ENCODE results near the gene IFNL1. TPM values are rescaled to one million over a fixed set of nuclear protein-coding genes. Genes with fewer than 3 reads are reported as not detected.
"Not testable (repeated sequence)": the region's sequence is repeated elsewhere in the genome, so short reads cannot be mapped to it uniquely, and the experiment has no call there.

The IFNL1 gene
- total and polyA plus RNA-seq, 2 donors (not counting 1 experiment from before 2014, with no cell fraction given) = not detected

GRCh38 chr19:39339674-39340073, 43.5 kb downstream of the IFNL1 start:
- WGBS (ENCODE audit: insufficient coverage) = 100% methylated on average over 1 of the region's 1 CpG
- ChIA-PET CTCF (no interaction called here), POLR2A (interaction anchor here (0.6 to 1.3 kb wide), 3 partner anchors 54 to 63 kb away, joined by 3 read pairs; no protein-coding TSS in a partner anchor)
- Histone ChIP-seq H2AFZ (ENCODE audit: insufficient read depth, low read depth, low read length, poor library complexity, severe bottlenecking) (no peak overlapping the region), H3K79me2 (ENCODE audit: control insufficient read depth, insufficient read depth, low read length) (peaks cover 41% of the 10 kb centered on the region), H4K20me1 (ENCODE audit: control insufficient read depth, insufficient read depth, low read length, poor library complexity, severe bottlenecking) (peaks cover 4% of the 10 kb centered on the region), H3K4me2 (replicated peaks; ENCODE audit: low read depth, low read length, poor library complexity, severe bottlenecking) (no peak overlapping the region), H3K27ac (ENCODE audit: low read length in 2 of 2) (no peak overlapping the region), H3K9me3 (ENCODE audit: control extremely low read depth in 1 of 3, control insufficient read depth in 2 of 3, insufficient read depth in 1 of 3, low read length in 2 of 3) (peaks cover 0 to 3% (median 0%) of the 10 kb centered on the region in 3 donors), H3K27me3 (replicated peaks in 1 of 4; ENCODE audit: control extremely low read depth in 1 of 4, control insufficient read depth in 3 of 4, insufficient read depth in 4 of 4, low read length in 3 of 4) (no peaks in the 10 kb centered on the region), H3K4me3 (ENCODE audit: control extremely low read depth in 1 of 5, extremely low read depth in 1 of 5, insufficient read depth in 1 of 5, low read depth in 2 of 5, low read length in 4 of 5) (no peak overlapping the region), H3K36me3 (replicated peaks in 1 of 2; ENCODE audit: control extremely low read depth in 1 of 2, control insufficient read depth in 1 of 2, extremely low read depth in 1 of 2, insufficient read depth in 2 of 2, low read length in 1 of 2) (peaks cover 0 to 9% of the 10 kb centered on the region in 2 experiments), H3K4me1 (ENCODE audit: control insufficient read depth in 2 of 2, insufficient read depth in 2 of 2, low read length in 2 of 2) (peaks cover 43 to 59% of the 10 kb centered on the region in 2 donors), H3K9ac (ENCODE audit: low read length) (no peak overlapping the region)
- TF ChIP-seq CTCF (IDR thresholded peaks at IDR 0.05) (no peak), EZH2 (IDR thresholded peaks at IDR 0.05; ENCODE audit: borderline replicate concordance, insufficient read depth, low read depth, low read length, poor library complexity, severe bottlenecking) (no peak)
- no peak for DNase-seq
- intact Hi-C loops (cut with micrococcal nuclease) = loop anchor here (5.0 kb wide), 2 partner anchors 193 to 1923 kb away; partner anchors contain the start of genes EID2B and HNRNPUL1
- H3K4me1 Mint-ChIP-seq = peaks cover 64% of the 10 kb centered on the region
- H3K27ac Mint-ChIP-seq = peak overlapping the region; percentile 67
- no peaks in the 10 kb centered on the region for H3K9me3 Mint-ChIP-seq (ENCODE audit: insufficient read depth)
- ATAC-seq (ENCODE audit: low read depth) = no peak
- H3K27me3 Mint-ChIP-seq = no peaks in the 10 kb centered on the region
- H3K4me3 Mint-ChIP-seq = peak overlapping the region; percentile 47

- Mint-ChIP-seq H3K4me1 (peaks cover 64% of the 10 kb centered on the region), H3K27ac (peak overlapping the region; percentile 32), H3K4me3 (peak overlapping the region; percentile 47)
- H3K9me3 Mint-ChIP-seq (ENCODE audit: insufficient read depth); H3K9ac ChIP-seq (ENCODE audit: low read length); H3K36me3 ChIP-seq (replicated peaks in 1 of 2; ENCODE audit: control extremely low read depth in 1 of 2, control insufficient read depth in 1 of 2, extremely low read depth in 1 of 2, insufficient read depth in 2 of 2, low read length in 1 of 2); H3K27me3 Mint-ChIP-seq; H4K20me1 ChIP-seq (ENCODE audit: control insufficient read depth, insufficient read depth, low read length, poor library complexity, severe bottlenecking); H3K4me2 ChIP-seq (replicated peaks; ENCODE audit: low read depth, low read length, poor library complexity, severe bottlenecking); H3K27me3 ChIP-seq (replicated peaks in 1 of 4; ENCODE audit: control extremely low read depth in 1 of 4, control insufficient read depth in 3 of 4, insufficient read depth in 4 of 4, low read length in 3 of 4); ATAC-seq (ENCODE audit: low read depth); DNase-seq; CTCF ChIA-PET; H3K9me3 ChIP-seq (ENCODE audit: control extremely low read depth in 1 of 3, control insufficient read depth in 2 of 3, insufficient read depth in 1 of 3, low read length in 2 of 3); H2AFZ ChIP-seq (ENCODE audit: insufficient read depth, low read depth, low read length, poor library complexity, severe bottlenecking); H3K27ac ChIP-seq (ENCODE audit: low read length in 2 of 2): not testable (repeated sequence)
- peaks cover 42 to 55% of the 10 kb centered on the region in 2 donors for H3K4me1 ChIP-seq (ENCODE audit: control insufficient read depth in 2 of 2, insufficient read depth in 2 of 2, low read length in 2 of 2)
- peaks cover 41% of the 10 kb centered on the region for H3K79me2 ChIP-seq (ENCODE audit: control insufficient read depth, insufficient read depth, low read length)
- peak overlapping the region in 1 of 5 experiments; percentile 98 for H3K4me3 ChIP-seq (ENCODE audit: control extremely low read depth in 1 of 5, extremely low read depth in 1 of 5, insufficient read depth in 1 of 5, low read depth in 2 of 5, low read length in 4 of 5)
- POLR2A ChIA-PET = interaction anchor here (0.6 to 1.3 kb wide), 2 partner anchors 61 to 63 kb away, joined by 3 read pairs; no protein-coding TSS in a partner anchor
- 84% methylated on average over 5 of the region's 7 CpGs for WGBS (ENCODE audit: insufficient coverage)
- intact Hi-C loops (cut with micrococcal nuclease) = loop anchor here (5.0 kb wide), 2 partner anchors 192 to 1922 kb away; partner anchors contain the start of genes EID2B and HNRNPUL1
These were observed 43.9 kb downstream of the IFNL1 start for GRCh38 chr19:39340156-39340555.

Measured in B cell (primary cell).